ENCODE results near the gene CTDP1.
A peak's percentile ranks its signal among the peaks of the same experiment; 100 is the strongest.
"Not testable (repeated sequence)": the region's sequence is repeated elsewhere in the genome, so short reads cannot be mapped to it uniquely, and the experiment has no call there.

Gene CTDP1

DNA sequence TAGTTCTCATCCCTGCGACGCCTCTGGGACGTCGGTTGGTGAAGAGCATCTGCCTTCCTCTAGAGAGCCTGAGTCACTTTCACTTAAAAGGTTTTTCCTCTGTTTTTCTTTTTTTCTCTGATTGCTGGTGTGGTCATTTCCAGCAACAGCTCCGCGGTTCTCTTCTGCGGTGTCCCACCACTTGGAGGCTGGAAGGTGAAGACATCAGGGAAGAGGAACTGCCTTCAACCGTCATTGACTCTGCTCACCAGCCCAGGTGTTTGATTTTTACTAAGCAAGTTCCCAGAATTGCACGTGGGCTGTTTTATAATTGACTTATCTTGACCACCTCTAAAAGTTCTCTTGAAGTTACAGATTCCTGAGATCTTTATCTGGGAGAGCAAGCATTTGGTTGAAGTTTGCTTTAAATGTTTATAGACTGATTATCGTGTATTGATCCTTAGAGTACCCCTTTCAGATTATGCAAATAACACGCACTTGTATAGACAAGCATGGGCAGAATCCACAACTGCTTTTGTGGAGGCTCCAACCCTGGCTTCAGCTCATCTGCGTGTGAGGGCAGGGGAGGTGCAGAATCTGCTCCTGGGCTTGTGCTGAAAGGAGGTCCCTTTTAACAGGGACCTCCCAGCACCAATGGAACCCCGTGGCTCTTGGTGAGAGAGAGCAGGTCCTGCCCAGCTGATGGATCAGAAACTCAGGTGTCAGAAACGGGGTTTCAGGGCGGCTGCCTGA lies 3.5 kb downstream of the CTDP1 start:
- DNase-seq (ENCODE audit: low read depth in 2 of 2) = peak in 1 of 2 donors; percentile 71

- no peak for DNase-seq (ENCODE audit: low read depth in 2 of 2)
Observed at GRCh38 chr18:79683626-79684282, 4.2 kb downstream of the CTDP1 start.

DNA sequence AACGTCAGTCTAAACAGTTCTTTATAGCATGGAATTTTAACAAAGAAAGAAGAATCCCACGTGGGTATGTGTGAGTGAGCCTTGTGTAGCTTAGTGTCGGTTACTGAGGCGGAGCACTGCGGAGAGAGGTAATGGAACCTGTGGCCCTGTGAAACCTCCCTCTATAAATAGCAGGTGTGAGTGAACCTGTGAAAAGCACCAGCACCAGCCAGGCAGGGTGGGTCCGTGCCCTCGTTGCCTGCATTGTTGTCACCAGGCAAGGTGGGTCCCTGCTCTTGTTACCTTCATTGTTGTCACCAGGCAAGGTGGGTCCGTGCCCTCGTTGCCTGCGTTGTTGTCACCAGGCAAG lies 4.7 kb downstream of the CTDP1 start:
- DNase-seq (ENCODE audit: low read depth in 2 of 2) = no peak

DNA sequence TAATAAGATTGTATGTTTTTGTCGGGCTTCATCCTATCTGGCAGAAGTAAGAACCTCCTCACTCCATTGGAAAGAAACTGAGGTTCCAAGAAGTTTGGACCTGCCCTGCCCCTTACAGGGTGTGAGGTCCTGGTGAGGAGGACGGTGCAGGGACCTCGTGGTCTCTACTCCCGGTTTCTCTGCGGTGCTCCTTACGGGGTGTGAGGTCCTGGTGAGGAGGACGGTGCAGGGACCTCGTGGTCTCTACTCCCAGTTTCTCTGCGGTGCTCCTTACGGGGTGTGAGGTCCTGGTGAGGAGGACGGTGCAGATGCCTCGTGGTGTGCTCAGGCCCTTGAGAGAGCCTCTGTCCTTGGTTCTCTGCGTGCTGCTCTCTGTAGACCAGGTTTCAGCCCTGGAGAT lies 5.2 kb downstream of the CTDP1 start:
- DNase-seq (ENCODE audit: low read depth in 2 of 2) = no peak

GRCh38 chr18:79685281-79685680 lies 5.7 kb downstream of the CTDP1 start:
- no peak for DNase-seq (ENCODE audit: low read depth in 2 of 2)

DNA sequence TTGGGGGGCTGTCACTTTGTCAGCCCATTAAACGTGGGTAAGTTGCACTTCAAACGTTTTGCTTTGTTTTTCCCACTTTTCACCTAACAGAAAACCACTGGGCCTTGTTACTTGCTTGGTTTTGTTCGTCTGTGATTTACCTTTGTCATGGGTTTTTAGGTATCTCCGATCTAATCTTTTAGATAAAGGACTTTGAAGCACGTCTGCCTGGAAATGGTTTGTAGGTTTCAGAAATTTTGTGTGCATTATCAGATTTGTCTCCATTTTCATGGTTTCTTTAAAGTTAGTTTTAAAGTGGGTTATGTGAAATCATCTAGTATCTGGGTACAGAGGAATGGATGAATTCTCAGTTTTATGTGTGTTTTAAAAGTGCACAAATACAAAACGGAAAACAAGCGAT lies 6.4 kb downstream of the CTDP1 start:
- no peak for DNase-seq (ENCODE audit: low read depth in 2 of 2)

- DNase-seq (ENCODE audit: low read depth in 2 of 2) = no peak
Observed at GRCh38 chr18:79687806-79688205, 8.2 kb downstream of the CTDP1 start.

DNA sequence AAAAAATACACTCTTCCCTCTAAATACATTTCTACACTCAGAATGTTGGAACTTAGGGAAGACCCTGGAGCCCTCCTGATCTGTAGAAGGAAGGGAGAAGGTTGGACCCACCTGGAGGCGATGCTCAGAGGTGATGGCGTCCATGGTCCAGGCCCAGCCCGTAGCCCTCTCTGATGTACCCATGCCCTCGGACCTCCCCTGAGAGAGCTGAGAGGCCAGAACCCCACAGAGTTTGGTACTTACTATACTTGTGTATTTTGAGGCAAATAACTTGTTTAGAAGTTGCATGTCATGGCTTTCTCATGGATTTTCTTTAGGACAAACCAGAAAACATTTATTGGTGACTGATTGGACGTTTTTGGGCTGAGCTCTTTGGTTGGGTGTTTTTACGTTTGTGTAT lies 10.5 kb downstream of the CTDP1 start:
- no peak for DNase-seq (ENCODE audit: low read depth in 2 of 2)

- no peak for DNase-seq (ENCODE audit: low read depth in 2 of 2)
Observed at GRCh38 chr18:79690586-79691482, 11.2 kb downstream of the CTDP1 start.

DNA sequence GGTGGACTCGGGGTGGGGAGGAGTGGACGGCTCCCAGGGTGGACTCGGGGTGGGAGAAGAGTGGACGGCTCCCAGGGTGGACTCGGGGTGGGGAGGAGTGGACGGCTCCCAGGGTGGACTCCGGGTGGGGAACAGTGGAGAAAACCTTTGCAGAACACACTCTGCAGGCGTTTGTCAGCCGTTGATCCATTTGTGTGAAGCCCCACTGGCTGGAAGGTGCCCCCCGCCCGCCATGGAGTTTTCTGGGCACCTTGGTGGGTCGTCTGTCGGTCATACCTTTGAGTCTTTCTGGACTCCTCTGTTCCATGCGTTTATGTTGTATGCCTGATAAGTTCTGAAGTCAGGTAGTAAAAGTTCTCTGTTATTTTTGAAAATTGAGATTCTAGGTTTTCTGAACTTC lies 12.5 kb downstream of the CTDP1 start:
- no peak for DNase-seq (ENCODE audit: low read depth in 2 of 2)

DNA sequence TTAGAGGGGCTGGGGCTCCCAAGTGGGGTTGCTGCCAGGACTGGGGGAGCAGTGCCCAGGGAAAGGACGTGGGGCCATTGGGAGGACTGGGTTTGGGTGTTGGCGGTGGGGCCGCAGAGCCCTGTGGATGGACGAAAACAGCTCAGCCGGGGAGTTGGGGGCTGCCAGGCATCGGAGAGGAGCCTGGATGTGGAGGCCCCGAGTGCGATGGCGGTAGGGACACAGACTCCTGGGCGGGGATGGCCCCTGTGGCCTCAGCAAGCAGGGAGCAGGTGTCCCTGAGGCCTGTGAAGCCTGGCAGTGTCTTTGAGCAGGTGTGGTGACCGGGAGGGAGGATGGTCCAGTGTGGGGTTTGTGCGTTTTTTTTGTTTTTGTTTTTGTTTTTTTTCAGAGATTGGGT lies 13.3 kb downstream of the CTDP1 start:
- no peak for DNase-seq (ENCODE audit: low read depth in 2 of 2)

DNA sequence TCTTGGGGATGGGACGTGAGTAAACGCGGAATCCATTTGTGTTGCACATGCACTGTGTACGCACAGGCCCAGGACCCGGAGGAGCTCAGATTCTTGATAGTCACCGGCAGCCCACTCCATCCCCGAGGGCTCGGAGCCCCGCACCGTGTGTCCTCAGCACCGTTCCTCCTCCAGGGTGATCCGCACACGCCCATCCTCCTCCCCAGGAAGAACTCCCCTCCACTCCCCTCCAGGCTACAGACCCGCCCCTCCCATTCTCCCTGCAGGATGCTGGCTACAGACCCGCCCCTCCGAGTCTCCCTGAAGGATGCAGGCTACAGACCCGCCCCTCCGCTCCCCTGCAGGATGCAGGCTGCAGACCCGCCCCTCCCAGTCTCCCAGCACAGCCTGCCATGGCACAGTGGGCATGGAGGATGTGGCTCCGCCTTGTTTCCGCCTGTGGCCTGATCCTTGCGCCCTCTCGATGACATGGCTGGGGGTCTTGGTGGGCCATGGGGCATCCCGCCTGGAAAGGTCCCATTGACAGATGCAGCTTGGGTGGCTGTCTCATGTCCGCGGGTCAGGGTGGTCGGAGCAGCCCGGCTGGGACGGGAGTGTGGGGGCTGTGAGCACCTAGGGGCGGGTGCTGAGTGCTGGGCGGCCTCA lies 14.1 kb downstream of the CTDP1 start:
- no peak for DNase-seq (ENCODE audit: low read depth in 2 of 2)

DNA sequence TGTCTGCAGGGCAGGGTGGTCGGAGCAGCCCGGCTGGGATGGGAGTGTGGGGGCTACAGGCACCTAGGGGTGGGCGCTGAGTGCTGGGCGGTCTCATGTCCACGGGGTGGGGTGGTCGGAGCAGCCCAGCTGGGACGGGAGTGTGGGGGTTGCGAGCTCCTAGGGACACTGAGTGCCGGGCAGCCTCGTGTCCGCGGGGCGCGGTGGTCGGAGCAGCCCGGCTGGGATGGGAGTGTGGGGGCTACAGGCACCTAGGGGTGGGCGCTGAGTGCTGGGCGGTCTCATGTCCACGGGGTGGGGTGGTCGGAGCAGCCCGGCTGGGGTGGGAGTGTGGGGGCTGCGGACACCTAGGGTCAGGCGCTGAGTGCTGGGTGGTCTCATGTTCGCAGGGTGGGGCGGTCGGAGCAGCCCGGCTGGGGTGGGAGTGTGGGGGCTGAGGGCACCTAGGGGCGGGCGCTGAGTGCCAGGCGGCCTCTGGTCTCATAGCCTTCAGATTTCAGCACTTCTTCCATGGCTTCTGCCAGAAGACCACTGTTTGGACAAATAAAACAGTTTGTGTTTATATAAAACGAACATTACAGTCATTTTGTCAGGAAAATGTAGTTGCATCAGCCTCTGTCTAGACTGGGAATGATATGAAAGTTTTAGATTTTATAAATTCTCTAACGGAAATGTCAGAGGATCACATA lies 14.7 kb downstream of the CTDP1 start:
- DNase-seq (ENCODE audit: low read depth in 2 of 2) = not testable (repeated sequence)

- no peak for DNase-seq (ENCODE audit: low read depth in 2 of 2)
Observed at GRCh38 chr18:79694895-79695213, 15.3 kb downstream of the CTDP1 start.

DNA sequence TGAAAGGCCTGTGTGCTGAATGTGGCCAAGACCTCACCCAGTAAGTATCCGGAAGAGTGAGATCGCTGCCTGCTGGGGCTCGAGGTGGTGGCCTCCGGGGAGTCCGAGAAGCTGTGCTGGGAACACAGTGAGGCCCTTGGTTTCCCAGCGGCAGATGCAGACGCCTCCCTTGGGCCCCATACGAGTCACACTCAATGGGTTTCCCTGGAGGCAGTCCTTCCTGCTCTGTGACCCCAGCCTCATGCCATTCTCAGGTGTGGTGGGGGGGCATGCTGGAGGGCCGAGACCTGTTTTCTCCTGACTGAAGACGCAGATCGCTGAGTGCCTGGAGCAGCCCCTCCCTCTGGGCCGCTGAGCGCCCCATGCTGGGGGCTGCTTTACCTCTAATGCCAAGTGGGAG lies 15.7 kb downstream of the CTDP1 start:
- no peak for DNase-seq (ENCODE audit: low read depth in 2 of 2)

DNA sequence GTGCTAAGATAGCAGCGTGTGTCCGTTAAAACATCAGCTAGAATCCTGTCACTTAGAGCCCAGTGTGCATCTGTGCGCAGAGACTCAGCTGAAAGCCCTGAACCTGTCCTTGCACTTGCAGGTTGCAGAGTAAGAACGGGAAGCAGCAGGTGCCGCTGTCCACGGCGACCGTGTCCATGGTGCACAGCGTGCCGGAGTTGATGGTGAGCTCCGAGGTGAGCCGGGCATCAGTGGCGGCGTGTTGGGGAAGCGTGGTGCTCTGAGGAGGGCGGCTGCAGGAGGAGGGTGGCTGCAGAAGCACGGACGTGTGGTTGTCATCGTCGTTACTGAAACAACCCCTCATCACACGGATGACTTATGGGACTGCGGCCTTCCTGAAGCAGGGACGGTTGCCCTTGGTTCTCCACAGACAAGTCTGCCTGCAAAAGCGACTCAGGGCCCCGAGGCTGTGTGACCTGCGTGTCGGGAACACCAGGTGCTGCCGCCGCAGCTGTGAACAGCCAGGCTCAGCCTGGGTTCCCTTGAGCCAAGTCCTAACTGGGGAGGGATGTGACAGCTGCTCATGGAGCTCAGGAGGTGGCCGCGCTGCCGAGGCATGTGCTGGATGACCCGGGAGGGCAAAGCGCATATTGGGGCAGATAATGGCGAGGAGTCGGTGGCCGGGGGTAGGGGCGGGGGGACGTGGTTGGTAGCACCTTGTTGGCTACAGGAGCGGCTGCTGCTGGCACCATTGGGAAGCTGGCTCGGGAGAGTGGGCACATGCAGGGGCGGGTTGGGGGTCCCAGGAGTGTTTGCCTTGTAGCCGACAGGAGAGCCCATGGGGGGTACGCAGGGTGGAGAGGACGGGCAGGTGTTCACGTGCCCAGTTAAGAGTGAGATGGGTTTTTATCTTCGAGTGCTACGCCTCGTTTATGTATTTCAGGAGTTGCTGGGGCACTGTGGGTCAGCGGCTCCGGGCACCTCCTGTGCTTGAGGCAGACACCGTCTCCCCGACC lies 16.6 kb downstream of the CTDP1 start:
- DNase-seq (ENCODE audit: low read depth in 2 of 2) = no peak

DNA sequence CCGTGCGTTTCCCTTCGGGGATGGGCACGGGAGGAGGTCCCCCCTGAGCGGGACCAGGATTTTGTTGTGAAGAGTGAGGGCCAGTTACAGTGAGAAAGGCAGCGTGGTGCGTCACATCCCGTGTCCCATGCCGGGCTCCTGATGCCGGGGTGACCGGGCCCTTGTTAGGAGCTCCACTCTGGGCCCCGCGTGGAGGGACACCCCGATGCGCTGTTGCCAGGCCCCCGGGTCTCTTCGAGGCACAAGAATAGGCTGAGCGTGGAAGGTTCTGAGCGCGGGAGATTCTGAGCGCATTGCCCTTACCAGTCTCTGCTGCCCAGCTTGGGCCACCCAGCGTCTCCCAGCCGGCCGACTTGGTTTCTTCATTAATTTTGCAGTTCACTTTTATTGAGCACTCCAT lies 17.6 kb downstream of the CTDP1 start:
- no peak for DNase-seq (ENCODE audit: low read depth in 2 of 2)

- no peak for DNase-seq (ENCODE audit: low read depth in 2 of 2)
Observed at GRCh38 chr18:79697976-79698375, 18.4 kb downstream of the CTDP1 start.

DNA sequence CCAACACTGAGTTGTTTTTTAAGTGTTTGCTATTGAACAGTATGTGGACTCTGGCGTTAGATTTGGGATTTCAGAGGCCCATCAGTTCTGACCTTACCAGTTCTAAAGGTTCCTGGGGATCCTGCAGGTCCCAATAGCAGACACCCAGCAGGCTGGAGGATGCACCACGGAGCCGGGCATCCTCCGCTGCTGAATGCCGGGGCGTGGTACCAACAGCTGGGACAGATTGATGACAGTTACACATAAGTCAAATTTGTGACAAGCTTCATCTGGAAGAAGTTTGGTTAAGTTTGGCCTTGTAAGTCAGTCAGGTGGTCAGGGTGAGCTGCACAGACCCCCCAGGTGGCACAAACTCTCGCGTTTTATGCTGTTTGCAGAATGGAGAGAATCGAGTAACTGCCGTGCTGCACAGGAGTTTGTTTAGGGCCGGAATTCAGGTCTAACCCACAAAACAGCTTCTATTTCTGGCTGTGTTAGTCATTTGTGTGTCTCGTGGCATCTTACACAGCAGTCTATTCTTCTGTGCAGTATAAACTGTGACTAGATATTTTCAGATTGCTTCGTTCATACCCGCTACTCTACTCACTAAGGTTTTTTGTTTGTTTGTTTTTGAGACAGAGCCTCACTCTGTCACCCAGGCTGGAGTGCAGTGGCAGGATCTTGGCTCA lies 19.2 kb downstream of the CTDP1 start:
- DNase-seq (ENCODE audit: low read depth in 2 of 2) = no peak

GRCh38 chr18:79699653-79700052 lies 20.1 kb downstream of the CTDP1 start:
- no peak for DNase-seq (ENCODE audit: low read depth in 2 of 2)
